Smooth muscle cell (in vitro differentiated cells): Measurements from ENCODE around the gene NLRC3. TPM values are rescaled to one million over a fixed set of nuclear protein-coding genes. Genes with fewer than 3 reads are reported as not detected.

Experiments used
- DNase-seq: peaks from one replicate; lab custom pipeline; 2025; ENCODE audit not compliant: unreplicated experiment; lab: John Stamatoyannopoulos, UW
- H2AFZ ChIP-seq: fragments of 200-600 bp; sonication (generic); 2 replicates; pipeline ENCODE4 v1.6.0; 2016; ENCODE audit warnings: antibody characterized with exemption, low read depth, mild to moderate bottlenecking
- H3F3A ChIP-seq: fragments of 200-600 bp; sonication (generic); 2 replicates; pipeline ENCODE4 v1.6.0; 2017; ENCODE audit warnings: antibody characterized with exemption, low read depth
- H3K27ac ChIP-seq: fragments of 200-600 bp; sonication (generic); 2 replicates; pipeline ENCODE4 v1.5.1; 2016; ENCODE audit warnings: low read depth, mild to moderate bottlenecking
- H3K27me3 ChIP-seq: fragments of 200-600 bp; sonication (generic); 2 replicates; pipeline ENCODE4 v1.6.1; 2016; ENCODE audit warnings: low read depth, mild to moderate bottlenecking
- H3K36me3 ChIP-seq: fragments of 200-600 bp; sonication (generic); 2 replicates; pipeline ENCODE4 v1.5.1; 2016; ENCODE audit warnings: low read depth
- H3K4me1 ChIP-seq: fragments of 200-600 bp; sonication (generic); 2 replicates; pipeline ENCODE4 v1.5.1; 2016; ENCODE audit warnings: low read depth
- H3K4me2 ChIP-seq: fragments of 200-600 bp; sonication (generic); 2 replicates; pipeline ENCODE4 v1.6.0; 2016; ENCODE audit warnings: mild to moderate bottlenecking
- H3K4me3 ChIP-seq: fragments of 200-600 bp; sonication (generic); 2 replicates; pipeline ENCODE4 v1.5.1; 2016; ENCODE audit warnings: mild to moderate bottlenecking
- H3K79me2 ChIP-seq: fragments of 200-600 bp; sonication (generic); 2 replicates; pipeline ENCODE4 v1.6.0; 2016; ENCODE audit warnings: low read depth, mild to moderate bottlenecking
- H3K9ac ChIP-seq: fragments of 200-600 bp; sonication (generic); 2 replicates; pipeline ENCODE4 v1.6.0; 2016; ENCODE audit warnings: low read depth
- H3K9me3 ChIP-seq: fragments of 200-600 bp; sonication (generic); replicated peaks from 2 replicates; pipeline ENCODE4 v1.5.1; 2016; ENCODE audit warnings: low read depth
- H4K20me1 ChIP-seq: fragments of 200-600 bp; sonication (generic); 2 replicates; pipeline ENCODE4 v1.6.0; 2016; ENCODE audit warnings: low read depth
- CTCF ChIP-seq: fragments of 200-600 bp; sonication (generic); IDR thresholded peaks from 2 replicates; pipeline ENCODE4 v1.5.1; 2017; ENCODE audit warnings: borderline replicate concordance, mild to moderate bottlenecking, antibody characterized with exemption; ENCODE audit not compliant: insufficient read depth, poor library complexity, severe bottlenecking
- WGBS: methylation state at CpG from one replicate; pipeline ENCODE4 v1.1.7; 2016; ENCODE audit warnings: low lambda C conversion rate; 5-methylcytosine and 5-hydroxymethylcytosine counted together
- polyA plus RNA-seq: library from polyadenylated mRNA; unstranded; fragments of >200 nt; fragmentation: Nextera tagmentation; extraction: Ambion mirVana; gene quantifications from 2 replicates; pipeline ENCODE4 v1.2.1, GENCODE V29; 2016
- total RNA-seq: library from RNA; depleted of rRNA; stranded (reverse); fragments of >200 nt; gene quantifications from 2 replicates; pipeline ENCODE4 v1.2.3, GENCODE V29; 2014

The NLRC3 gene
- total and polyA plus RNA-seq, 2 experiments from 2014 or later: 0.02 TPM; not detected in 1

GRCh38 chr16:3583303-3584038 is 6.3 kb upstream of the NLRC3 start:
- no peak overlapping the region for H2AFZ ChIP-seq
- H3K27ac ChIP-seq: no peak overlapping the region
- H3K4me2 ChIP-seq: no peak overlapping the region
- 98% methylated on average over 16 of the region's 16 CpGs for WGBS
- no peaks in the 10 kb centered on the region for H3F3A ChIP-seq
- no peaks in the 10 kb centered on the region for H3K9me3 ChIP-seq
- H3K27me3 ChIP-seq: no peaks in the 10 kb centered on the region
- no peak for TF ChIP-seq CTCF
- H3K4me3 ChIP-seq: no peak overlapping the region
- no peak overlapping the region for H3K9ac ChIP-seq
- H3K79me2 ChIP-seq: no peaks in the 10 kb centered on the region
- no peaks in the 10 kb centered on the region for H3K36me3 ChIP-seq
- H4K20me1 ChIP-seq: no peaks in the 10 kb centered on the region
- no peak for DNase-seq
- H3K4me1 ChIP-seq: no peaks in the 10 kb centered on the region

GRCh38 chr16:3582276-3583165 is 5.3 kb upstream of the NLRC3 start:
- H3K27me3 ChIP-seq: no peaks in the 10 kb centered on the region
- 97% methylated on average over 36 of the region's 36 CpGs for WGBS
- H3K36me3 ChIP-seq: no peaks in the 10 kb centered on the region
- H3K4me3 ChIP-seq: no peak overlapping the region
- H3F3A ChIP-seq: no peaks in the 10 kb centered on the region
- no peaks in the 10 kb centered on the region for H3K79me2 ChIP-seq
- no peak overlapping the region for H2AFZ ChIP-seq
- no peaks in the 10 kb centered on the region for H3K4me1 ChIP-seq
- H4K20me1 ChIP-seq: no peaks in the 10 kb centered on the region
- no peak overlapping the region for H3K4me2 ChIP-seq
- no peak overlapping the region for H3K27ac ChIP-seq
- H3K9ac ChIP-seq: no peak overlapping the region
- no peaks in the 10 kb centered on the region for H3K9me3 ChIP-seq
- no peak for DNase-seq
- no peak for TF ChIP-seq CTCF

DNA sequence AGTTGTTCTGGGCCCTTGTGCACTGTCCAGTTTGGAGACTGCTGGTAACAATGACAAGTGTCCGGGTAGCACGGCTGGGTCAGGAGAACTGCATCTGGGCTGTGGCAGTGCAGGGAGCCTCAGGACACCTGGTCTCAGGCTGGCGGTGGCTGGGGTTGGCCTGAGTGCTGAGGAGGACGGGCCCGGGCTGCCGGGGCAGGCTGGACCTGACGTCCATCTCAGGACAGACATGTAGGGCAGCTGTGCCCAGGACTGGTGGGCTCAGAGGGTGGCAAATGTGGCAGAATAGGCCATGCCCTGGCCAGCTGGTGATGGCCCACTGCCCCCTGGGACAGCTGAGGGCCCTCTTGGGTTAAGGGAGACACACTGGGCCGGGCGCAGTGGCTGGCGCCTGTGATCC is 4.2 kb upstream of the NLRC3 start:
- 96% methylated on average over 10 of the region's 10 CpGs for WGBS
- Histone ChIP-seq H3K4me3 (no peak overlapping the region), H3F3A (no peaks in the 10 kb centered on the region), H3K36me3 (no peaks in the 10 kb centered on the region), H4K20me1 (no peaks in the 10 kb centered on the region), H3K4me2 (no peak overlapping the region), H3K9me3 (no peaks in the 10 kb centered on the region), H3K27me3 (no peaks in the 10 kb centered on the region), H3K79me2 (no peaks in the 10 kb centered on the region), H2AFZ (no peak overlapping the region), H3K27ac (no peak overlapping the region), H3K9ac (no peak overlapping the region), H3K4me1 (no peaks in the 10 kb centered on the region)
- TF ChIP-seq CTCF: no peak
- no peak for DNase-seq
